Activated CD4-positive, CD25-positive, alpha-beta regulatory T cell treated with anti-CD3 and anti-CD28 coated beads, Interleukin-2, amount 50 U/mL, for 72 hours (primary cell): ENCODE data around the gene GUCY2C.
A peak's percentile ranks its signal among the peaks of the same experiment; 100 is the strongest.

Experiments
- DNase-seq: peaks from one replicate; pipeline ENCODE4 v3.0.0; 2021

The GUCY2C gene

DNA sequence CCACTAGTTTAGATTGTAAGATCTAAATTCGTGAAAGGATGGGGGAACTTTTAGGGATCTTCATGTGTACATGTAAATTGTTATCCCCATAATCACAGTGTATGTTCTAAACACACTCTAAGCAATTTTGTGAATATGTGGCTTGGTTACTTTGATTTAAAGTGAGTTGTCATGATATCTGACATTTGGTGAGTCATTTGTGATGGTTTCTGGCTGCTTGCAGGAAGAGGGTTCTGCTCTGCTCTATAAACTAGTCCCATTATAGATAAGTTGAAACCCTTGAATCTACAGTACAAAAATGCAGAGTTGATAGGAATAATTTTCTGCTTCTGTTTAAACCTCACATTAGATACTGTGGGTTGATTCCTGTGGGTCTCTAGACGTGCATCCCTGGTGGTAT, 14.8 kb downstream of the GUCY2C start:
- no peak for DNase-seq

DNA sequence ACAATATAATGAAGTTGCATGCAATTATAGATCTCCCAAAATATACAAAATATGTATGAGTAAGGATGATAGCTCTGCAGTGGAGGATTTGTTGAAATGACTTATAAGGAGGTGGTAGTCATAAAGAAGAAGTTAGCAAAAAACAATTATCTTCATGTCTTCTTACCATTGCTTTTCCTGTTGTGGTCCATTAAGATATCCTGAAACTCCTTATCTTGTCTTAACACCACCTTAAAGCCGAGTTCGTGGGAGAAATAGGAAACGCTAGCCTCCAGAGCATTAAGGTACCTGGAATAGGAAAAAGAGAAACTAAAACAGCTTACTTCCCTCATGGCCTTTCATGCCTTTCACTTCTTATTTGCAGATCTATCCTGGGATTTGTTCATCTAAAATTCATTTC, 15.2 kb downstream of the GUCY2C start:
- no peak for DNase-seq

DNA sequence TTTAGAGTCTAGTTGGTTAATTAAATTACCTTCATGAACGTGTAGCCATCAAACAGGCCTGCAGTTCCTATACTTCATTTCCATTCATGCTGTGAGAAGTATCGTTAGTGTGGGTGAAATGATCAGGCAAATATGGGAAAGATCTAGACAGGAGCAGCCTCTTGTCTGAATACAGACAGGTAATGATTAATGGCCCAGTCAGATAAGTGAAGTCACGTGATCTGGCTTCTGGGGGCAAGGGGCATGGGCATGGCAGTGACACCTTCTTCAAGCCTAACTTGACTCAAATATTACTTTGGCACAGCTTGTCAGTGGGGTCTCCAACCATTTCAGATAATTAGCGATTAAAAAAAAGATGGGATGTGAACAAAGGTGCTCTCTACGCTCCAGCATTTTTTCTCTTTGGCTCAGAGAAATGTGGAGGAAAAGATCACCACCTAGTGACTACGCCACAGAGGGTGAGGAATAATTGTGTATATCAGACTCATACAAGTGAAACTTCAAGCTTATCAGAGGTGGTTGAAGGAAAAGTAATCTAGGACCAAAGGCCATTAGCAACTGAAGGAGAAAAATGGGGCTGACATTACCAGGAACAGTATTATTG, 17.8 kb downstream of the GUCY2C start:
- DNase-seq: no peak

DNA sequence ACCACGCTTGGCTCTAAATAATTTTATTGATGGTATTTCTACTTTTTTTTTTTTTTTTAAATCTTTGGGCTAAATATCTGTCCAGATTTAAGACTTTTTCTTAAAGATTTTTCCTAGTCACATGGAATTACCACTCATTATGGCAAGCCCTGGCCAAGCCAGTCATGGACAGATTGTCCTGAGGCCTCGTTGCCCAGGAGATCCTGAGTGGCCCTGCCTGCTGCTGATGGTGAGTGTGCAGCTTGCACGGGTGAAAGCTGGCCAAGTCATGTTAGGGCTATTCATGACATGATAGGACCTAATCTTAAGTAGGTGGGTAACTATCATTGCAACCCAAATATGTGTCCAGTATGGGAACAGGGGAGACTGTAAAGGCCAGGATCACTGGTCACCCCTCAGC, 27.8 kb downstream of the GUCY2C start:
- no peak for DNase-seq

DNA sequence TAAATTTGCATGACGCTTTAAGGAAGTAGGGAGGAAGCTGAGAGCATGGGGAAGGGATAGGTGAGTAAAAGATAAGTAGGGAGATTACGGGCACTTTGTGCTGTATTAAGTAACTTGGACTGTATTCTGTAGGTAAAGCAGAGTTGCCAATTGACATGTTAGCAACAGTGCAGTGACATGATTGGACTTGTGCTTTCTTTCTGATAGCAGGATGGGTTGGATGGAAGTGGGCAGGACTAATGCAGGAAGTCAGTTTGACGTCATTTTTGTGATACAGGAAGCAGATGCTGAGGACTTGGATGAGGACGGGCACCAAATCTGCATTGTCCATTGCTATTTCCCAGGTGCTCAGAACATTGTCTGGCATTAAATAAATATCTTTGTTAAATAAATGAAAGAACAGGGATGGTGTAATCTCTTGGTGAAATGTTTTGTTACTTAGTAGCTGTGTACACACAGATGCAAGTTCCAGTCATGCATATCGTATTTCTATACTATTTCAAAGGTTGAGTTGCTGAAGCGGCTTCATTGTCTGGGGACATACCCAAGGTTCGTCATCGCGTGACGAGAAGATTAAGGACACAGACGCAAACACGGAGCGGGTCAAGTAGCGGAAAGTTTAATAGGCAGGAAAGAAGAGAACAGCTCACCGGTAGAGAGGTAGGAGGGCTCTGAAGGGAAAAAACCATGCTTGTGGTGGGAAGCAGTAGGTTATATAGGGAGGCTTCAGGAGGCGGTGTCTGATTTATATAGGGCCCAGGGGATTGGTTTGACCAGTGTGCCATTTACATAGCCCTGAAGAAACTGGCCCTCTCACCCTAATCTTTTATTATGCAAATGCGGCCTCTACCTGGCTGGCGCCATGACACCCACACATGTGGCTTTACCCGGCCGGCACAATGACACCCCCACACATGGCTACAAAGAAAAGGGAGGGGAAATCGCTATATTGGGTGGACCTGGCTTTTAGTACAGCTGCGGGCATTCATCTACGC, 30.7 kb downstream of the GUCY2C start:
- no peak for DNase-seq

DNA sequence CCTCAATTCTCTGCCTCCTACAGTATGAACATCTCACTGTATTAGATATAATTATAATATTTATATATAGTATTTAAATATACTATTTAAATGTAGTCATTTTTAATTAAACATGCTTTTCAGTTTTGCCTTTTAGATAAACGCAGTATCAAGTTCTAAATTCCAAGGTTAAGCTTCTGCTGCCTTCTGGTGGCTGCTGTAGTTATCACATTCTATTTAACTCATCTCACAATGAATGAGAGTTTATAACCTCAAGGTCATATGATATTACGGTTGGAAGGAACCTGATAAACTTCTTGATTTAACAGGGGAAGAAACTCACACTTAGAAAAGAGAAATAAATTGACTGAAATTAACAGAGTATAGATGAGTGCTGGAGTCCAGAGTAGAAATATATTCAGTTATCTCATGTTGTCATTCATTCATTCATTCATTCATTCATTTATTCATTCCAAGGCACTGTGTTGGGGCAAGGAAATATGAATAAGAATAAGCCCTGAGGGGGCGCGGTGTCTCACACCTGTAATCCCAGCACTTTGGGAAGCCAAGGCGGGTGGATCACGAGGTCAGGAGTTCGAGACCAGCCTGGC, 31.9 kb downstream of the GUCY2C start:
- no peak for DNase-seq

DNA sequence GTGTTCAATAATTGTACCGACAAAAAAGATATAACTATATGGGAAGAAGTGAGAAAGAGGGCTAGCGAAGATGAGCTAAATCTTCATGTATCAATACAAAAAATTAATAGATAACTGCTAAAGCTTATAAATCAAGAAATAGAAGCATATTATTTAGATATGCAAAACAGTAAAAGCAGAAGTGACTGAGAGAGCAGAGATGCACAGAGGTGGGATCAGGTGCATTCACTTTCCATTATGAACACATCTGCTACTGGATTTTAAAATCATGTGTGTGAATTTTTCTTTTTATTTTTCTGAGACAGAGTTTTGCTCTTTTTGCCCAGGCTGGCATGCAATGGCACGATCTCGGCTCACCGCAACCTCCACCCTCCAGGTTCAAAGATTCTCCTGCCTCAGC, 33.4 kb downstream of the GUCY2C start:
- no peak for DNase-seq

DNA sequence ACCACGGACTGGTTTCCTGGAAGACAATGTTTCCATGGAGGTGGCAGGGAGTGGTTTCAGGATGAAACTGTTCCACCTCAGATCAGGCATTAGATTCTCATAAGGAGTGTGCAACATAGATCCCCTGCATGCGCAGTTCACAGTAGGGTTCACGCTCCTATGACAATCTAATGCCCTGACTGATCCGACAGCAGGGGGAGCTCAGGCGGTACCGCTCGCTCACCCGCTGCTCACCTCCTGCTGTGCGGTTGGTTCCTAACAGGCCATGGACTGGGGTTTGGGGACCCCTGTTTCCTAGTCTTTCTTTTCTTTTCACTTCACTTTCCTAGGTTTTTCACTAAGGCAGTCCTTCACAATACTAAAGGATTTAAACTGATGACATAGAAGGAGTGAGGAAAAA, 39.6 kb downstream of the GUCY2C start:
- DNase-seq: no peak

DNA sequence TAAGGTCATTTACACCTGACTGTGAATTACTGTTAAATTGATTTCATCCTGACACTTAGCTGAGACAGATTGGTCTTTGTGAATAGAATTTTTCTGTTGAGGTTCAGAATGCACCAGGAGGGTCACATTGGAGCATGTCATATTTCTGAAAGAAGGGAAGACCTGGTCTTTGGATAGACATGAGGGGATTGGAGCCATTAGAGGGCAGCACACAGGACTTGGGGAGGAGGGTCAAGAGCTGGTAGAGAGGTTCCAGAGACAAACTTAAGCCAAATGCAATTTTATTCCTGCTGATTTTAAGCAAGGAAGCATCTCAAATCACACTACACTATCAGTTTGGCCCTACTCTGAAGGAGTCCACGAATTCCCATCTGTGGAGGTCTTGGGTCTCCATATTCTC, 41.1 kb downstream of the GUCY2C start:
- no peak for DNase-seq

DNA sequence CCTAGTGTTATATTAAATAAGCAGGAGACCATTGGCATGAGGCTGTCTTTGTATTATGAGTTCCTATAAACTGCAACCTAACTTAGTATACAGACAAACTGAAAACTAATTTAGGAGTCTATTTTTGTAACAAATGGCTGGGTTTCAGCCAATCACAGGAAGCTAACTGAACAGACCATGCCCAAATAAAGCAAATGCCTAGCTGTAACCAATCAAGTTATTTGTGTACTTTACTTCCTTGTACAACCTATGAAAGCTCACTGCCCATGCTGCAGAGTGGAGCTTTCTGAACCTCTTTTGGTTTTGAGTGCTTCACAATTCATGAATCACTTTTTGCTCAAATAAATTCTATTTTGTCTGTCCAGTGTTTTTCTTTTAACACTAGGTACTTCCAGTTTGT, 41.6 kb downstream of the GUCY2C start:
- DNase-seq: no peak

DNA sequence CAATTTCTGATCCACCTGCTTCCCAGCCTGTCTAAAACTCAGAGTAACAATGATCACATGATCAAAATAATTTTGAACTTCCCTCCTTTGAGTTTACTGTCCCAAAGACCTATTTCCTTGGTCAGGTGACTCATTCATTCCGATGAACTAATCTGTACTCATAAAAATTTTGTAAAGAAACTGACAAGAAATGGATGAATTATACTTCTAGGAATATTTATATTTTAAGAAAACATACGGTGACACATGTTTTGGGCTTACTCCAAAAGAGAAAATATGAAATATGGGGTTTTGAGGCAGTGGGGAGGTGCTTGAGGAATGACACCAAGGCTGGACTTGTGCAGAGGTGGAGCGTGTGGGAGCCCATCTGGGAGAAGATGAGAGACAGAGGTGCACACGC, 42.0 kb downstream of the GUCY2C start:
- DNase-seq: no peak

DNA sequence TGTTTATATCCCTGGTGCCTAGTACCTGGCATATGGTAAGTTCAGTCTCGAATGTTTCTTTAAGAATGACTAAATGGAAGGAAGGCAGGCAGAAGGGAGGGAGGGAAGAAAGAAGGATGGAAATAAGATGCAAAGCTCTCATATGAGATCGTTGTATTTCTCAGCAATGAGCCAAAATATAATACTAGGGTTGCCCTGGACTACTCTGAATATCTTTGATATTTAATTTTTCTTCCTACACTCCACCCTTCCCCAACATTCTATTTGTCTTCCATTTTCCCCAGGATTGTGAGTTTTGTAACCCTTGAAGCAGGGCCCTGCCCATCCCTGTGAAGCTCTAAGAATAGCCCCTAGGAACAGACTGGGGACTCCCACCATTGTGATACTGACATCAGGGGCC, 43.9 kb downstream of the GUCY2C start:
- DNase-seq: no peak

DNA sequence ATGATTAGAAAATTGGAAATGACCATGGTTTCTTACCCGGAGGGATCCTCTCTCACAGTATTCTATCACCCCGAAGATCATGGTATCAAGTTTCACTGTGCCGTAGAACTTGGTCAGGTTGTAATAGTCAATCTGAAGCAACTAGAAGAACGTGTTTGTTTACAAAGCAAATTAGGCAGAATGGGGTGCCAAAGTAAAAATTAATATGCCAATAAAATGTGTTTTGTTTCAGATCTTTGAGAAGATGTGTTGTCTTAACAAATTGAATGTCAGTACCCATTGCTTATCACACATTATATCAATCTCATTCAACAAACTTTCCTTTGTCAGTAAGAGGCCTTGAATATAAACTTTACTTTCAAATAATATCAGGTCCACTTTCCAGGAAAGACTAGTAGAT, 45.0 kb downstream of the GUCY2C start:
- no peak for DNase-seq

DNA sequence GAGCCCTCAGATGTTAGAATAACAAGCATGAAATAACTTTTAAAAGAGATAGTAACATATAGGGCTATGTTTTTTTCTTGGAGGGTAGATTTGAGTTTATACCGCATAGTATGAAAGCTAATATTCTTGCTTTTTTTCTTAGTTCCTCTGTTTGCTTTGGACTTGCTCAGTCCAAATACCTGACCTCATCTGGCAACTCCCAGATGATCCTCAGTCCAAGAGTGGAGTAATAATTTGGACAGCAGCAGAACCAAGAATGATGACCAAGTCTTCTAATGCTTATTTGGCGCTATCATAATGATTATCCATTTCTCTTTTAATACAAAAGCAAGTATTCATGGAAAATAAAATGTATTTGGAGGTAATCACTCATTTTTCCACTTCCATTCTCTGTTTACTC, 45.6 kb downstream of the GUCY2C start:
- no peak for DNase-seq

DNA sequence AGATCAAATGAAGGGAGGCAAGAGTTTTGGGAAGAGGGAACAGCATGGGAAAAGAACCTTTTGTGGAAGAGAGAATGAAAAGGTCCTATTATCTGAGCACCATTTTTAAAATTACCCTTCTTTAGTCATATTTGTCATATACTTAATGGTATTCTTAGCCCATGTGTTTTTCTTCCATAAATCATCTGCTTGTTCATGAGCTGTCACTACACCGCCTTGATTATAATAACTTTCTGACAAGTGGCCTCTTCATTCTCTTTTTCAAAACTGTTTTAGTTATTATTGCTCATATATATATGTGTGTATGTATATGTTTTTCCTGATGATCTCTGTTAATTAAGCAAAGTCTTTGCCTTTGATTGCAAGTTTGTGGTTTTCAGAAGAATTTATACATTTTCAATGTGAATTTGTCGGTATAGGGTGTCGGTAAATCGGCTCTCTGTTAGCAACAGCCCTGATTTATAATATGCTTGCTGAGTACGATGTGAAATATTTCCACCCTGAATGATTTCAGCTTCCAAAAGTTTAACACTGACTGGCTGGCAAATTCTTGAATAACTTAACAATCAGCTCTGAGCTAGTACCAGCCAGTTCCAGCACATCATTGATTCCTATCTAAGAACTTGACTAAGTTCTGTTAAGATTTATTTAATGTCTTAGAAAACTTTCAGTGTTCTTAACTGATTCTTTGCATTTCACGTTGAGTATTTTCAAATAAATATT, 49.2 kb downstream of the GUCY2C start:
- no peak for DNase-seq

DNA sequence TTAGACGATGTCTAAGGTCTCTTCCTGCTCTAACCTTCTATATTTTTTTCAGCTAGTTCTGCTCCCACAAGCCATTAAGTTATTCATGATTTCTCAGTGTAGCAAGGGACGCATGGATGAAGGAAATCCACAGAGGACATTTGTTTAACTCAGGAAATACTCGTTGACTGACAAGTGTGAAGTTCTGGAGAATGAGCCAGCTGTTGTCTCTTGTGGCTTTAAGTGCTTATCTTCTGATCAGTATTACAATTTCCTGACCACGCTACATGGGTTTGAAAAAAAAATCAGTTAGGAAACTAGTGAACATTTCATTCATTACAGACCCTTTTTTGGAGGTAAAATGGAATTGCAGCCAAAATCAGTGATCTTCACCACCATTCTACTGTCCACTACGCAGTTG, 53.1 kb downstream of the GUCY2C start:
- no peak for DNase-seq

DNA sequence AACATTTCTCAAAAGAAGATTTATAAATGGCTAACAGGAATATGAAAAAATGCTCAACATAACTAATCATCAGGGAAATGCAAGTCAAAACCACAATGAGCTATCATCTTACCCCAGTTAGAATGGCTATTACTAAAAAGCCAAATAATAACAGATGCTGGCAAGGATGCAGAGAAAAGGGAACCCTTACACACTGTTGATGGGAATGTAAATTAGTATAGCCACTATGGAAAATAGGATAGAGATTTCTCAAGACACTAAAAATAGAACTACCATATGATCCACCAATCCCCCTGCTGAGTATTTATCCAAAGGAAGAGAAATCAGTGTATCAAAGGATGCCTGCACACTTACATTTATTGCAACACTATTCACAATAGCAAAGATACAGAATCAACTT, 58.3 kb downstream of the GUCY2C start:
- DNase-seq: no peak

DNA sequence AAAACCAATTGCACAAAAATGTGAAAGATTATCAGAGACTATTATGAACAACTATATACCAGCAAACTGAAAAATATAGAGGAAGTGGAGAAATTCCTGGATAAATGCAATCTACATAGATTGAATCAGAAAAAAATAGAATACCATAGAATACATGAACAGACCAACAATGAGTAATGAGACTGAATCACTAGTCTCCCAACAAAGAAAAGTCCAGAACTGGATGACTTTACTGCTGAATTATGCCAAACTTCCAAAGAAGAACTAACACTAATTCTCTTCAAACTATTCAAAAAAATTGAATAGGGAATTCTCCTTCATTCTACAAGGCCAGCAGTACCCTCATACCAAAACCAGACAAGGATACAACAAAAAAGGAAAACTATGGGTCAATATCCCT, 60.6 kb downstream of the GUCY2C start:
- no peak for DNase-seq

DNA sequence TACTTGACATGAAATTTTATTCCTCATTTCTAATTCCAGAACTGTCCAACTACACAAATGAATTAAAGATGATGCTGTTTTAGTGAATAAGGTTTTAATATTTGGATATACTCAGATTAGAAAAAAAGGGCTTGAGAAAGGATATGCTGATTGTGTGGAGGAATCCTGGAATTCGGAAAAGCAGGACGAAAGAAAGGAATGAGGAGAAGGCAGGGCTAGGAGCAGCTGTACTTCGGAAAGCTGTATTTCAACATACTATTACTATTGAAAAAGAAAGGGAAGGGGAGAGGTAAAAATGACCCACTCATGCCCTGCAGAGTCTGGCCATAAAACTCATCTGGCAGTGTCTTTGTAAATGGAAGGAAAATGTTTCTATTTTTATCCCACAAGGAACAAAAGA, 65.6 kb downstream of the GUCY2C start:
- no peak for DNase-seq

DNA sequence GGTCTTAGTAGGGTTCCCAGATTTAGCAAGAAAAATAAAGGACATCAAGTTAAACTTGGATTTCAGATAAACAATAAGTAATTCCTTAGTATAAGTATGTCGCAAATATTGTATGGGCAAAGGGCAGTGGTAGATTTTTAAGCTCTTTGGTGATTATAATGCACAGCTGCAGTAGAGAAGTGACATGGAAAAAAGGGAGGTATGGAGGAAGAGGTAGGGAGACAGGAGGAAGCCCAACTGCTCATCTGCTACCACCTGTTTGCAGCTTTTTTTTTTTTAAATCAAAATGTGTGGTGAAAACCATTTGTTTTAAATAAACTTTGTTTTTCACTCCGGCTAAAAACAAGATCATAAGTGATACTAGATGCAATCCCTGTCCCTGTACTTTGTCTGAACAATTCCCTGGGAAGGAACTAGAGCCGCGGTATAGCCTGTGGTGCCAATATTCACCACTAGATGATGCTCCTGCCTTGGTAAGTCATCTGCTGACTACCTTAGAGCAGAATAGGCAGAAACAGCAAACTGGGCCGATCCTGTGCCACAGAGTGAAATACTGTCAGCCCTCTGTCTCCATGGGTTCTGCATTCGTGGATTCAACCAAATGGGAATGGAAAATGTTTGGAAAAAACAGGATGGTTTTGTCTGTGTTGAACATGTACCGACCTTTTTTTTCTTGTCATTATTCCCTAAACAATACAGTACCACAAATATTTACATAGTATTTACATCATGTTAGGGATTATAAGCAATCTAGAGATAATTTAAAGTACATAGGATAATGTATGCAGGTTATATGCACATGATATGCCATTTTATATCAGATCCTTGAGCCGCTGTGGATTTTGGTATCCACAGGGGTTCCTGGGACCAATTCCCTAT, 66.3 kb downstream of the GUCY2C start:
- DNase-seq: peak; percentile 37

DNA sequence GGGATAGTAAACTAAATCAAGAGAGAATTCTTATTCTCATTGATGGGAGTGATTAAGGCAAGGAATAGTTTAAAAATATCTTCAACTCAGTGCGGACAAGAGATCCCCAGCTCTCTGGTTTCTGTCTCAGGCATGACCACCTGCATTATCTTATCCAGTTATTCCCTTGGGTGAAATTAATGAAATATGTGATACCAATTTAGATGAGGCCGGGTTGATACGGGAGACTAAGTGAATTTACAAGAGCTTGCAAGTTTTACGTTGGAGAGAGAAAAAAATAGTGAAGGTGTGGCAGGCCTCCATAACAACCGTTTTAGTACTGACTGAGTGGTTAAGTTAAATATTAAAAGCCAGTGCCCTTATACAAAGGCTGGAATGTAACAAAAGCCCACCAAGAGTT, 67.6 kb downstream of the GUCY2C start:
- no peak for DNase-seq

DNA sequence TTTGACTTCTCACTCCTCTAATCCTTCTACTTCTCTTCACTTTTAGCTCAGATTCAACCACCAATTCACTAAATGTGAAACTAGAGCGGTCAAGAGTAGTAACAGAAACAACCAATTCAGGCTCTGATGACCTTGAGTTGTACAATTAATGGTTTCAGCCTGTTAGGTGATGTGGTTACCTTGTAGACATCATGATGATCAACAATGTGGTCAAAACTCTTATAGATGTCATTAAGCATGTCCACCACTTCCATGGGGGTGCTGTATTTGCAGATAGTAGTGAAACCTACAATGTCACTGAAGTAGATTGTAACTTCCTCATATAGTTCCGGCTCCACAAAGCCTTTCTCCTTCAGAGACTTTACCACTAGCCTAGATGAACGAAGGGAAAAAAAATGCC, 74.6 kb downstream of the GUCY2C start:
- DNase-seq: no peak
